Measurements from ENCODE around the gene CBLN3.
"Not testable (repeated sequence)": the region's sequence is repeated elsewhere in the genome, so short reads cannot be mapped to it uniquely, and the experiment has no call there.

Gene CBLN3

DNA sequence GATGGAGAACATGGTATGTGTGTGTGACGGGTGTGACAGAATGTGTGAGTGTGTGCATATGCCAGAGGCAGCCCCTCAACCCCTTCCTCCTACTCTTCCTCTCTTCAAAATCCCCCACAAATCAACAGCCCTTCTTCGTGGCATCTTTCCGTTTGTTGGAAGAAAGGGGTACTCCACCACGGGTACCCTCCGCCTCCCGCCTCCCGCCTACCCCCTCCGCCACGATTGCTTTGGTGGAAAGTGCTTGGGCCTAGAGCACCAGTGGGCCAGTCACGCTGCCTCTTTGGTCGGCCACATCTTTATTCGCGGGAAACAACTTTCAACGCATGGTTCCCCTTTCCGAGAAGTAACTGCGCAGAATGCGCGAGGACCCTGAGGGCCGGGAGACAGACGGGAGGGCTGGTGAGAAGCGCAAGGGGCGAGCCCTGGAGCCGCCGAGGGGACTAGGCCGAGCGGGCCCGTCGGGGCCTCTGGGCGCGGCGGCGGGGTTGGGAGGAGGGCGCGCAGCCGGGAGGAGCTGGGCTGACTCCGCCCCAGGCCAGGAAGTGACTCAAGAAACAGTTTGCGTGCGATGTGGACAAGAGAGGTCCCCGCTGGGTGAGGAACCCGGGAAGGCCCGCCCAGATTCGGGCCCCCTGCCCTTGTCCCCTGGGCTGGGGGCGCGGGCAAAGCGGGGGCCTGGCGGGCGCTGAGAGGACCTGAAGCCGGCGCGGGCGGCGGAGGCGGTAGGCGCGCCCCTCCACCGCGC lies at the start of gene CBLN3, which contains the start of gene KHNYN:
Gene CBLN3, minus strand, starts transcription at position 274 of the 748 bp plus-strand sequence. CDS start 614 bp downstream, outside the sequence.
Gene KHNYN, plus strand, starts transcription at position 560 of the 748 bp plus-strand sequence. CDS start 777 bp downstream, outside the sequence.
- peak; percentile 65 to 86 for DNase-seq

DNA sequence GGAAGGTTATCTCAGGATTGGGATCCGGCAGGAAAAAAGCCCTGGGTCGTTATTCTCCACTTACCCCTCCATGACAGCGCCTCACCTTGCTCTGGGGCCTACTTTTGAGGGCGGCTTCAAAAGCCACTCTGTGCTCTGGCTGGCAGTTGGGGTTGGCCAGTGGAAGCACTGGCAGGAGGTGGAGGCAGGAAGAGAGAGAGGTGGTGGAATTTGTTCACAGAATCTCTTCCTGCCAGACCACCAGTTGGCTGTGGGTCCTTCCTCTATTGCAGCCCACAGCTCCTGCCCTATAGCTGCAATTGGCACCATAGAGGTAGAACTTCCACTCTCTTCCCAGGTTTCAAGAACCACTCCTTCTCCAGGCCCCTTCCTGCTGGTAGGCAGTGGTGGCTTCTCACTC lies 45.8 kb upstream of the CBLN3 start:
- DNase-seq, result no peak

DNA sequence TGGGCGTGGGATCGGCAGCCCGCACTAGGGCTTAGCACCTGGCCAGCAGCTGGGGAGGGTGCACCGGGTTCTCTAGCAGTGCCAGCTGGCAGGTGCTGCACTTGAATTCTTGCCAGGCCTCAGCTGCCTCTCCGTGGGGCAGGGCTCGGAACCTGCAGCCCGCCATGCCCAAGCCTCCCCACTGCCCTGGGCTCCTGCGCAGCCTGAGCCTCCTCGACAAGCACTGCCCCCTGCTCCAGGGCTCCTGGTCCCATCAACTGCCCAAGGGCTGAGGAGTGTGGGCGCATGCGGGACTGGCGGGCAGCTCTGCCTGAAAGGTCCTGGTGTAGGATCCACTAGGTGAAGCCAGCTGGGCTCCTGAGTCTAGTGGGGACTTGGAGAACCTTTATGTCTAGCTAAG lies 43.7 kb upstream of the CBLN3 start:
- no peak for DNase-seq

DNA sequence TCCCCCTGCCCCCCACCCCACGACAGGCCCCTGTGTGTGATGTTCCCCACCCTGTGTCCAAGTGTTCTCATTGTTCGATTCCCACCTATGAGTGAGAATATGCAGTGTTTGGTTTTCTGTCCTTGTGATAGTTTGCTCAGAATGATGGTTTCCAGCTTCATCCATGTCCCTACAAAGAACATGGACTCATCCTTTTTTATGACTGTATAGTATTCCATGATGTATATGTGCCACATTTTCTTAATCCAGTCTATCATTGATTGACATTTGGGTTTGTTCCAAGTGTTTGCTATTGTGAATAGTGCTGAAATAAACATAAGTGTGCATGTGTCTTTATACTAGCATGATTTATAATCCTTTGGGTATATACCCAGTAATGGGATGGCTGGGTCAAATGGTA lies 41.0 kb upstream of the CBLN3 start:
- not testable (repeated sequence) for DNase-seq

DNA sequence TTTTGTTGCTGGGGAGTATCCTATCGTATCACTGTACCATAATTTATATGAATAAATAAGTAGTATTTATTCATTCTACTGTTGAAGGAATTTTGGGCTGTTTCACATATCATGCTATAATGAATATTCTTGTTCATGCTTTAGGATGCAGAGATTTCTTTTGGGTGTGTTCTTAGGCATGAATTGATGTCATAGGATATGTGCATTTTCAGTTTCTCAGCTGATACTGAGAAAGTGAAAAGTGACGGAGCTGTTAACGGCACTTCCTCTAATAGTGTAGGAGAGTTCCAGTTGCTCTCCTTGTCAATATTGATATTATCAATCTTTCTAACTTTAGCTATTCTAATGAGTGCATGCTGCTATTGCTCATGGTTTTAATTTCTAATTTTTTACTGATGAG lies 36.3 kb upstream of the CBLN3 start:
- DNase-seq, result no peak

DNA sequence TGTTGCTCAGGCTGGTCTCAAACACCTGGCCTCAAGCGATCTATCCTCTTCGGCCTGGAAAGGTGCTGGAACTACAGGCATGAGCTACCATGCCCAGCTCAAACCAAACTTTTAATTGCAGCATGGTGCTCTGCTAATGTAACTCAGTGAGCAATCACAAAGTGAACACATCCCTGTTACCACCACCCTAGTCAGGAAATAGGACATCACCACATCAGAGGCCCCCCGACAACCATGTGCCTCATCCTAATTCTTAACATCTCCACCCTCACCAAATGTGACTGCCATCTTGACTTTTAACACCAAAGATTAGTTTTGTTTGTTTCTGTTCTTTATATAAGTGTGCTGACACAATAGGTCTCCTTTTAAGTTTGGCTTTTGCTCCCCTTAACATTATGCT lies 35.9 kb upstream of the CBLN3 start:
- no peak for DNase-seq

DNA sequence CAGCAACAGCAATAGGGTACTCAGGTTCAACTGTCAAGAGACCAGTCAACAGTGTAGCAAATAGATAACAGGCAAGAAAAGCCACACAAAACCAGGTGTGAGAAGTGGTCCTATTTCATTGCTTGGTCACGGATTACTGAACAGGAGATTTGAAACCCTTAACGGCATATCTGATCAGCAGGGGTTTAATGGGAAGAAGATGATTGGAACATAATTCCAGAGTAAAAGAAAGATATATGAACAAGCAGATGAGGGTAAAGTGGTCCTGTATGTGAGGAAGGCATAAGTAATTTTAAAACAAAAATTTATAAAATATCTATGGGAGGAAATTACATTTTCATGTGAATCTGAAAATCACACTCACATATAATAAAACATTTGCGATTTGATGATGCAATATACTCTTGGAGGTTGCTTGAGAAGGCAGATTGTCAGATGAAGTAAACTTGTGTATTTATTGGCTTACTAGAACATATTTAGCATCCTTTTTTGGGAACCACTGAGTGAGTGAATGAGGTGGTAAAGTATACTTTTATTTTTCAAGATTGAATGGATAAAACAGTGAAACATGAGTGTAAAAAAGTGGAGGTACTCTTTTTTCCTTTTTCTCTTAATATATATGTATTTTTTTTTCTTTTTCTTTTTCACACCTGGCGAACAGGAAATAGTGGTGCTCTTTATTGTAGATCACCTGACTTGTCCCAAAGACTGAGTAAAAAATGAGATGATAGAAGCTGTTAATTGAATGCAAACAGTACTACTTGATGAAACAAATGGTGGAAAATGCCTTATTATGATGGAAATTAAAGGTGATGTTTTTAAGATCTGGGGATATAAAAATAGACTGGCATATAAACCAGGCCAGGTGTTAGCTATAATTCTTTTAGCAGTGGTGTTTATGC lies 34.7 kb upstream of the CBLN3 start:
- DNase-seq, result no peak

DNA sequence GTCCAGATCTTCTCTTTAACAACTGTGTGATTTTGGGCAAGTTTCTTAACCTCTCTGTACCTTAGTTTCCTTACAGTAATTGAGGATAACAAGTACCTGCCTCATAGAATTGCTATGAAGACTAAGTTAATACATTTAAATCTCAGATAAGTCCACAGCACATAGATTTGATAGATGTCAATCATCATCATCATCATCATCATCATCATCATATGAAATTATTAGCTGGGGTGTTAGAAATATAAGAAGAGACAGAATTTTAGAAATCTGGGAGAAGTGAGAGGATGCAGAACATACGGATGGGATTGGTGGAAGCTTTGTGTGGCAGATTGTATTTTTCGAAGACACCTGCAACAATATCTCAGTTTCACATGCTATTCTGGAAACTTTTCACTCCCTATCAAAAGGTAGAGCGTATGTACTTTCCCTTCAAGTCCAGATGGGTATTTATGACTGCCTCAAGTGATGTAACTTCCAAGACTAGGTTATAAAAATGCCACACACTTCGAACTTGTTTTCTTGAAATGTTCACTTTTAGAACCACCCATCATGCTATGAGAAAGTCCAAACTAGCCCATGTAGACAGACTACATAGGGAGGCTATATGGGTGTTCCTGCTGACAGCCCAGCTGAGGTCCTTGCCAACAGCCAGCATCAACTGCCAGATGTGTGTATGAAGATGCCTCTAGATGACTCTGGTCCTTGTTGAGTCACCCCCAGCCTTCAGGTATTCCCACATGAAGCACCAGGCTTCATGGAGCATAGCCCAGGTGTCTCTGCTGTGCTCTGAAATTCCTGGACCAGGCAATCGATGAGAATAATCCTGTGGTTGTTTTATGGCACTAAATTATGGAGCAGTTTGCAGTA lies 33.8 kb upstream of the CBLN3 start:
- no peak for DNase-seq

DNA sequence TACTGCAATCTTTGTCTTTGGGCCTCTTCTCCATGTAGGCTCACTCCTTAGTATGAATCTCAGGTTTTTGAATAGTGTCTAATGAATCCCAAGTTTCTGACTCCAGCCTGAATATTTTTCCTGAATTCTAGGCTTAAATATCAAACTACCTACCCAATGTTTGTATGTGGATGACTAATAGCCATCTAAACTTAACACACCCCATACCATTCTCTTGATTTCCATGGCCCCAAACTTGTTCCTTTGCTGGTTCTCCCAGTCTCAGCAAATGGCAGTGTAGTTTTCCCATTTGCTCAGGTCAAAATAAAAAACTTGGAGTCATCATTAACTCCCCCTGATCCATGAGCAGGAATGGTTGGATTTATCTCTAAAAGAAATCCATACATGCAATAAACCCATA lies 31.9 kb upstream of the CBLN3 start:
- no peak for DNase-seq

DNA sequence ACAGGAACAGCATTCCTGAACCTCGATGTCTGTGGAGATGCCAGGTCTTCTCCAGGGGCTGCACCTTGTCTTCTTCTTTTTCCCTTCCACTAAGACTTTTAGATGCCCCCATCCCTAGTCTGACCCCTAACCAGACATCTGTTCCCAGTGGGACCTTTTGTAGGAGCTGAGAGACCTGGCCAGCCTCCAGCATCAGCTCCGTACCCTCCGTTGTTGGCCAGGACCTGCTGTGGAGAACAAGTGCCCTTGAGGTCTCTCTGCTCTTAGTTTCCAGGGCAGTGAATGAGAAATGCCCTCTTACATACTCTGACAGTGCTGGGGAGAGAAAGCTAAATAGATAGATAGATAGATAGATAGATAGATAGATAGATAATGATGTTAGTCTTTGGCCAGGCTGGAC lies 29.9 kb upstream of the CBLN3 start:
- no peak for DNase-seq

DNA sequence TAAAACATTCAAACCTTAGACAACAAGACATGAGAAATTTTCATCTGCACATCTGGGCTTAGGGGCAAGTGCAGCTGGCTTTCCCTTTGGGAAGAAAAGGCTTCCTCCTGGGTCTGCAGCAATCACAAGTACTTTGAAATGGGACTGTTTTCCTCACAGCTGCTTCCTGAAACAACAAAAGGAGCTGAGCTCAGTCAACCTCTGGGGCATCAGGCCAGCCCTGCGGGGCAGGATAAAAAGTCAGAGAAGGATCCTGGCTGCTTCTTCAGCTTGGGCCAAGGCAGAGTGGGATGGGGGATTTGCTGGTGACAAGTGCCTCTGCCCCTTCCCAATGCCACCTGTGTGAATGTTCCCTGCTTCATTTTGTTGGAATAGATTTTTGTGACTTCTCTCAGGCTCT lies 29.3 kb upstream of the CBLN3 start:
- no peak for DNase-seq

DNA sequence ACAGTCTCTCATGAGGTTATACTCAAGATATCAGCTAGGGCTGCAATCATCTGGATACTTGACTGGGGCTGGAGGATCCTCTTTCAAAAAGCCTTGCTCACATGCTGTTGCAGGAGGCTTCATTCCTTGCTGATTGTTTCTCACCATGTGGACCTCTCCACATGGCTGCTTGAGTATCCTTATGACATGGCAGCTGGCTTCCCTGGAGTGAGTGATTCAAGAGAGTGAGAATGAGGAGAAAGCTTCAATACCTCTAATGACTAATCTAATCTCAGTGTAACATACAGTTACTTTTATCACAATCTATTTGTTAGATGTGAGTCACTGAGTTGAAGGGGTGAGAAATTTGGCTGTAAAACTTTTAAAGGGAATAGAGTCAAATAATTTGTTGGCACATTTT lies 27.5 kb upstream of the CBLN3 start:
- DNase-seq, result no peak

DNA sequence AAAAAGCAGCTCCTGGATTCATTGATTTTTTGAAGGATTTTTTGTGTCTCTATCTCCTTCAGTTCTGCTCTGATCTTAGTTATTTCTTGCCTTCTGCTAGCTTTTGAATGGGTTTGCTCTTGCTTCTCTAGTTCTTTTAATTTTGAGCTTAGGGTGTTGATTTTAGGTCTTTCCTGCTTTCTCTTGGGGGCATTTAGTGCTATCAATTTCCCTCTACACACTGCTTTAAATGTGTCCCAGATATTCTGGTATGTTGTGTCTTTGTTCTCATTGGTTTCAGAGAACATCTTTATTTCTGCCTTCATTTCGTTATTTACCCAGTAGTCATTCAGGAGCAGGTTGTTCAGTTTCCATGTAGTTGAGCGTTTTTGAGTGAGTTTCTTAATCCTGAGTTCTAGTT lies 21.4 kb upstream of the CBLN3 start:
- not testable (repeated sequence) for DNase-seq

DNA sequence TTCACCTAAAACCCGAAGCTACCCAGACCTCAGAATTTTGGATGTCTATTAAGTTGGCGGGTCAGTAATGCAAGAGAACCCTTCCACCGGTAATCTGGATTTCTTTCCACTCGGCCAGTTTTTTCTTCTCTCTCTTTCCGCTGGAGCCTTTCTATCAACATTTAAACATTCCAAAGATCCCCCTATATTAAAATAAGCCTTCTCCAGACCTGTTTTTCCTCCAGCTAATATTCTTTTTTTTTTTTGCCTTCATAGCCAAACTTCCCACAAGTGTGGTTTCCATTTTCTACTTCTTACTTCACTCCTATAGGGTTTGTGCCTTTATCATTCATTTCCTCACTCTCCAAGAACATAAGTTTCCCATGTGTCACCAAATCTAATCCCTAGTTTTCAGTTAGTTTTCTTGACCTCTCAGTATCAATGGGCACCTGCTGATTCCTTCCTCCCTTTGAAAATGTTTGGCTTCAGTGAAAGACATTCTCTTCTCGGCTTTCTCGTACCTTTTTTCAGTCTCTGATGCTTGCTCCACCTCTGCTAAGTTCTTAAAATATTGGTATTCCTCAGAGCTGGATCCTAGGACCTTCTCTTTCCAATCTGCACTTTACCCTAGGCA lies 13.7 kb upstream of the CBLN3 start:
- peak in 1 of 2 experiments; percentile 28 for DNase-seq

DNA sequence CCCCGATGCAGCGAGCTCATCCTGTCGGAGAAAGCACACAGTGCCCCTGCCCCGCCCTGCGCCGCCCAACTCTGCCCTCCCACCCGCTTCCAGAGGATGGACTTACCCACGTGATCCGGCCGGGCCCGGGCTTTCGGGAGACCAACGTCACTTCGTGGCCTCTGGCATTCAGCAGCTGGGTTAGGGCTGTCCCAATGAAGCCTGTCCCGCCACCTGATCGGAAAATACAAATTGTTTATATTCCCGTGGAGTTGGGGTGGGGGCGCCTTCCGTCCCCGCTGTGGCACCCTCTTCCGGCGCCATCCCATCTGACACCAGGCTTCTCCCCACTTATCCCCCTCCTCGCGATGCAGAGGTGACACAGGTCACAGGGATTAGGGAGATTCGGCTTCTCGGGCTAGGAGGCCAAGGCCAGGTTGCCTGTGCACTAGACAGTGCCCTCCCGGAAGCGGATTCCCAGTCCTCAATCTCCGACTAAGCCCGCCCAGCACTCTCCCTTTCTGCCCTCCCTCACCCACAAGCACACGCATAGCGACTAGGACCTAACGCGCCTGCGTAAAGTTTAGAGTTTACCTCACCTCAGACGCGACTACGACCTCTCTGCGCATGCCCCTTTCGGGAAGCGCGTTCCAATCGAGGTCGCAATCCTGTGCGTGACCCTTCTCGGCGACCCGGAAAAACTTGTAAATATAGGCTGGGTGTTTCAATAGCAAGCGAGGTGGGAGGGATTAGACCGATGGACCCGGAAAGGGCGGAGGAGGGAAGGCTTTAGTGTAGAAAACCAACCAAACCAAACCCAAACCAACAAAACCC lies 13.0 kb upstream of the CBLN3 start, which contains the start of gene SDR39U1:
Gene SDR39U1, minus strand, starts transcription at position 537 of the 813 bp plus-strand sequence. Its CDS starts 7 bp downstream, at position 530.
- peak; percentile 96 to 98 for DNase-seq

DNA sequence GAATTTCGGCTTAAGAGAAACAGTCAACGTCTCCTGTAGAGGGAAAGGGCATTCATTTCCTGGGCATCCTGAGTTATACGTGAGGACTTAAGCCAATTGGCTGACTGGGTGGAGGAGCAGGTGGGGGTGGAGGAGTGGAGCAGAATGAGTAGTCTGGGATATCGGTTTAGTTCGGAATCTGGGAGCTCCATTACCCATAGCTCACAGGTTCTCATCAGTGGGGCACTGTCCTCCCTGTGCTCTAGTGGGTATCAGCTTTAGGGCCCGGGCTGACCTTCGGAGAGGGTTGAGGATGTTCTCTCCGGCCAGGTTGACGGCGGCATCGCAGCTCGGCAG lies 12.4 kb upstream of the CBLN3 start:
- DNase-seq, result peak in 1 of 2 experiments; percentile 74

DNA sequence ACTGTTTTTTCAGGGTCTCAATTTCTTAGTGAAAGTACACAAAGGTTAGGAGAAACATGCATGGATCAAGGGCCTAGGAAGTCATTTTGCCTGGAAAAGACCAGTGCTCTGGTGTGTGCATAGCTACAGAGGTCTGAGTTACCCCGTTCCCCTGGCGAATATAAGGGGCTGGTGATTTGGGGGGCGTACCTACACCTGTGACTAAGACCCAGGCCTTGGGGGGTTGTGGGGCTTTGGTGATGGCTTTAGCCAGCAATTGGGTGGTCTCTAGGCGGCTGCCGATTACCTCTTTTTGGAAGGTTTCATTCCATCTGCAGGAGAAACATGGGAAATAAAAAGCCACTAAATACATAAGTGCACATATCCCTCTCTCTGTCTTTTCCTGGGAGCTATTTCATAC lies 12.0 kb upstream of the CBLN3 start:
- no peak for DNase-seq

DNA sequence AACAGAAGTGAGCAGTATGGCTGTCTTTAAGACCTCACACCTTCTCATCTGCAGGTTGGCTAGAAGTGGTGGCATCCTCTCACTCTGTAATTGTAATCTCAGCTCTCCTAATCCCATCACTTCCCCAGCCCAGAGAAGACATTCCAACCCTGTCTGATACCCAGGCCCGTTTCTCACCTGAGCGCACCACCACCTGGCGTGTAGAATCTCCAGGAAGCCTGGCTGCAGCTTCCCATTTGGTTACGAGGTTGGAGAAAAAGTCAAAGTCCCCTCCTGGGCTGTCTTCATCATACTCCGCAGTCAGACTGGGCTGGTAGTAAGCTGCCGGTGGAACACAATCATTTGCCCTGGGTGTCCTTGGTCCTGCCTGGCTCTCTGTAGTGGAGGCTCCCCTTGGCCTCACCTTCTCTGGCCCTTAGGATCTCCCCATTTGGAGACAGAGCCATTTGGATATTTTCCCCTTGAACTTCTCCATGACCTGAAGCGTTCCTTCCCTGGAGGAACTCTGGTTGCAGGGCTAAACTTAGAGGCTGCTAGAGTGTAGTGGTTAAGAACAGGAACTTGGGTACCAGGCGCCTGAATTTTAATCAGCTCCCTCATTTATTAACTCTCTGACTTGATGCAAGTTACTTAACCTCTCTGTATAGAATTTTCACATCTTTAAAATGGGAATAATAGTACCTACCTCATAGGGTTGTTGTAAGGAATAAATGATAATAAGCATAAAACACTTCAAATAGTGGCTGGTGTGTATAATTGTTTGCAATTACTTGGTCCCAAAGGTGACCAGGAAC lies 11.3 kb upstream of the CBLN3 start:
- DNase-seq, result no peak

DNA sequence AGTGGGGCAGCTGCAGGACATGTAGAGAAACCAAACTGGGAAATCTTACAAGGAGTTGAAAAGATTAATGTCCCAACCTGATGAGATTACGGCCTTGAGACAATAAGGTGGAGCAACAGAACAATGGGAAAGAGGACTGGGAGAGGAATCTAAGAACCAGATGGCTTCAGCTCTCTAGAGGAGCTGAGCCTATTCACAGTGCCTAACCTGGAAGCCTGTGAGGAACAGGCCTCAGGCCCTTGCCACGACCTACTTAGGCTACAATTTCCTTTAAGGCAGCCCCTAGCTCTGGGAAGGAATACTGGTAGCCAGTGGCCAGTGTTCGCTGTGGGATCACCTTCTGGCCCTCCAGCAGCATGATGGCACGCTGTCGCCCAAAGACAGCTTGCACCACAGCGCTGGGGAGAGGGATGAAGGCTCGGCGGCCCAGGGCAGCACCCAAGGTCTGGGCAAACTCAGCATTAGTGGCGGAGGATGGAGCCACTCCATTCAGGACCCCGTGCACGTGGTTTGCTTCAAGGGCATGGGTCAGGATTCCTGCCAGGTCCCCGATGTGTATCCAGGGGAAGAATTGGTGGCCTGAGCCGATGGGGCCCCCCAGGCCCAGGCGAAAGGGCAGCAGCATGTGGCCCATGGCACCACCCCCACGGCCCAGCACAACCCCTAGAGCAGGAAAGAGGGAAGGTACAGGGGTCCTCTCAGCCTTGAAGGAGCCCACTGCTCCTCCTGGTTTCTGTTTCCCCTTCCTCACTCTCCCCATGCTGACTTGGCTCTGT lies 10.6 kb upstream of the CBLN3 start:
- DNase-seq, result no peak

DNA sequence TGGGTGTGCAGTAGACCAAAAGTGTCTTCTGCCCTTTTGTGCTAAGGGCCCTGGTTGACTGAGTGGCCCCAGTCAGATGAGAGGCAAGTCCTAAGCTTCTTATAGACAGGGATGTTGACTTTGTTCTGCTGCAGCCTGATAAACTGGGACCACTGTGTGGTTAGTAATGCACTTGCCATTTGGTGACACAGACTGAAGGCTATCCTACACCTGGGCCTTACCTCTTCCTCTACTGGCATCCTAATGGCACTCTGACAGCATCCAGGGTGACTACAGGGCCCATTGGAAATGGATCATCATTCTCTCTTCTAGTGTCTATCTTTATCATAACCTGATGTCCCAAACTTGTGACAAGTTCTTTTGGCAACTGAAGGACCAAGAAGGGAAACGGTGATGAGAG lies 9.8 kb upstream of the CBLN3 start:
- DNase-seq, result no peak
